HG02970 (cell line): ENCODE measurements around the gene LDLRAD4.

ENCODE experiments used
- ATAC-seq: cut with Tn5 transposase; IDR thresholded peaks from one replicate; pipeline ENCODE4 v1.9.1; 2021; ENCODE audit warnings: mild to moderate bottlenecking, moderate library complexity, moderate number of reproducible peaks; ENCODE audit not compliant: unreplicated experiment, low FRiP score

LDLRAD4 gene

GRCh38 chr18:13300029-13300428, 81.5 kb downstream of the LDLRAD4 start:
- ATAC-seq, result no peak

- ATAC-seq, result no peak
Observed at GRCh38 chr18:13300796-13301195, 82.2 kb downstream of the LDLRAD4 start.

GRCh38 chr18:13302040-13302439, 83.5 kb downstream of the LDLRAD4 start:
- ATAC-seq, result no peak

- no peak for ATAC-seq
Observed at GRCh38 chr18:13302457-13303225, 84.1 kb downstream of the LDLRAD4 start.

GRCh38 chr18:13303756-13304364, 85.3 kb downstream of the LDLRAD4 start:
- no peak for ATAC-seq

DNA sequence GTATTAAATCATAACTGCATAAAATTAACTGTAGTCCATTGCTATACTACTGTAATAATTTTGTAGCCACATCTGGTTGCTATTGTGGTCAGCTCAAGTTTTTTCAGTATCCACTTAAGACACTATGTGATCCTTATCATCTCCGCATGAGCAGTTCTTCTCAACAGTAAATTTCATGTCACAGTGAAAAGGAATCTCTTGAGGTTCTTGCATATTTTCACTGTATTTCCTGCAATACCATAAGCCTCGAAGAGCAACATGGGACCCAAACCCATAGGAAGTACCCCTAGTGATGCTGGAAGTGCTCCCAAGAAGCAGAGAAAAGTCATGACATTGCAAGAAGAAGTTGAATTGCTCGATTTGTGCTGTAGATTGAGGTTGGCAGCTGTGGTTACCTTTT, 86.7 kb downstream of the LDLRAD4 start:
- no peak for ATAC-seq

DNA sequence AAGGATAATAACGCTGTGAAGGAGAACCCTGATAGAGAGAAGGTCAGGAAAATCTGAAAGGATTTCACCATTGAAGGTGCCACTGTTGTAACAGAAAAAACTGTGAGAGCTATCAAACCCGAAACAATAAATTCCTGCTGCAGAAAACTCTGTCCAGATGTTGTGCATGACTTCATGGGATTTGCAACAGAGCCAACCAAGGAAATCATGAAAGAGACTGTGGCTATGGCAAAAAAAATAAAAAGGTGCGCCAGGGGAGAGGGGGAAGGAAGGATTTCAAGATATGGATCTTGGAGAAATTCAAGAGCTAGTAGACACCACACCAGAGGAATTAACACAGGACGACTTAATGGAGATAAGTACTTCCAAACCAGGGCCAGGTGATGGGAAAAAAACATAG, 88.0 kb downstream of the LDLRAD4 start:
- no peak for ATAC-seq

DNA sequence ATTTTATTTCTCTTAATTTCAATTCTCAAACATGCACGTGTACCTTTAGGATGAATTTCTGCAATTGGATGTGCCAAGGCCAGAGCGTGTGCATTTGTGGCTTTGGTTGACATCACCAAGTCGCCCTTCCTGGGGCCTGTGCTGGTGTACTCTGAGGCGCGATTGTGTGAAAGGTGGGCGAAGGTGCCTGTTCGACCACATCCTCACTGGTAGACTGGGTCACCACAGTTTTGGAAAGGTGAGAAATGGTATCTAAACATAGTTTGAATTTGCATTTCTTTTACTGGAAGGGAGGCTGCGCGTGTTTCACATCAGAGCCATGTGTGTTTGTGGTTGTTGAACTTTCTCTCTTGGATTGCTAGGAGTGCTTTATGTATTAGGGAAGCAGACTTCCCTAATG, 89.8 kb downstream of the LDLRAD4 start:
- ATAC-seq, result no peak

GRCh38 chr18:13309031-13309747, 90.6 kb downstream of the LDLRAD4 start:
- no peak for ATAC-seq

DNA sequence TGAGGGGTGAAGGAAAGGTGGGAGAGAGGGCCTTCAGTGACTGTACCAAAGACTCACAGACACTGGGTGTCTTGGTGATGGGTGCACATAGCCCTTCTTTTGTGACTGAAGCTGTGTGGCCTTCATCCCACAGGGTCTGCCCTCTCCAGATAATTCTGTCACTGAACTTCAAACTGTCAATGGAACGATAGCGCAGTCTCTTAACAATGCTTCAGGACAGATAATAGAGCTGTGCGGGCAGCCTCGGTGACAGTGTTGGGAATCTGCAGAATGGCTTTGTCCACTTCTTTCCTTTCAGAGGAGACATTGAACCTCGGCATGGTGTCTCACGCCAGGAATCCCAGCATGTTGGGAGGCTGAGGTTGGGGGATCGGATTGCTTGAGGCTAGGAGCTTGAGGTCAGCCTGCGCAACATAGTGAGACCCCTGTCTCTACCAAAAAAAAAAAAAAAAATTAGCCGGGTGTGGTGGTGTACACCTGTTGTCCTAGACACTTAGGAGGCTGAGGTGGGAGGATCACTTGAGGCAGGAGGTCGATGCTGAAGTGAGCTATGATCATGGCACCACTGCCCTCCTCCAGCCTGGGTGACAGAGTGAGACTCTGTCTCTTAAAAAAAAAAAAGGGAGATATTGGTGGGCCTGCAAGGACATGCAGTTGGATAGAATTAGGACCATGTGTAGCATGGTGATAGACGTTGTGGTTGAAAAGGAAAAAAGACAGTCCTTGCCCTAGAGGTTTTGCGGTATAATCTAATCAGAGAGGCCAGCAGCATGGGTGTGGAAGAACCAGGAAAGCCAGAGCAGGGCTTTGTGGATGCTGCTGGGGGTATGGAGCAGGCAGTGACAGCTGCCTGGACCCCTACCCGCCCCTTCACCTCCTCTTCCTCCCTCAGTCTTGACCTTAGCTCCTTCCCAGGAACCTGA, 91.4 kb downstream of the LDLRAD4 start:
- ATAC-seq, result no peak

DNA sequence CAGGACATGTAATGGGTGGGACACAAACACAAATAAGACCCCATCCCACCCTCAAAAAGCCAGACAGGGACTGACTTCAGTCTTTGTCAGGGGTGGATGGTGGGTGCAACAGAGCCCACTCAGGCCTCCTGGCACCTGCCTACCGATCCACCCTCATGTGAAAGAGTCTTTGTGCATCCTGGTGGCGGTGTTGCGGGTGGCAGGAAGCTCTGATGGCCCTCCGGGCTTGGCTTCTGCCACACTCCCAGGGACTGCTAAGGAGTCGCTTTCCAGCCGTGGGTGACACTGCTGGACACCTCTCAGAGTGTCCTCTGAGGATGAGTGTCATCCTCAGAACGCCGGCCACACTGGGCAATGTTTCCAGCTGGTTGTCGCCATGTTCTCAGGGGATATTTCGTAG, 92.6 kb downstream of the LDLRAD4 start:
- no peak for ATAC-seq

DNA sequence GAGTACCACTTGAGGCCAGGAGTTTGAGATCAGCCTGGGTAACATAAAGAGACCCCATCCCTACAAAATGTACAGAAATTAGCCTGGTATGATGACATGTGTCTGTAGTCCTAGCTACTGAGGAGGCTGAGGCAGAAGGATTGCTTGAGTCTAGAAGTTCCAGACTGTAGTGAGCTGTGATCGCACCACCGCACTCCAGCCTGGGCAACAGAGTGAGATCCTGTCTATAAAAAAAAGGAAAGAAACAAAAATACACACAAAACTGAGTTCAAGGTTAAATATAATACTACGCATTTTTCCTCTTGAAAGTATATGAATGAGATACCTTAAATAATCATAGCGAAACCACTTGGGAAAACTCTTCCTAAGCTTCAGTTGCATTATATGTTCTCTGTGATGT, 94.0 kb downstream of the LDLRAD4 start:
- ATAC-seq, result no peak

GRCh38 chr18:13313006-13313686, 94.6 kb downstream of the LDLRAD4 start:
- no peak for ATAC-seq

DNA sequence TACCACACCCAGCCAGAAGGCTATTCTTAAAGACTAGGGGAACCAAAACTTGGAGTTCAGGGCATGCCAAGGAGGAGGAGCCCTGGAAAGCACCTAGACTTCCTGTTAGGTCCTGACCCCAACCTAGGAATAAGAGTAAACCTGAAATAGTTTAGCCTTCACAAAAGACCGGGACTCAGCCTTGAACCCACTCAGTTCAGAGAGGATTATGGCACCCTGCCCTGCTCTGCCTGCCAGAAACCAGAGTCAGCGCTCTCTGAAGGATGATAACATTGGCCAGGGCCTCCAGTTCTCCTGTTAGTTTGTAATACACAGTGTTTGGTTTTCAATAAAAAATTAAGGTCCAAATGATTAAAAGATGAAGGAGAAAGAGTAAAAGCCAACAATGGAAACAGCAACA, 96.4 kb downstream of the LDLRAD4 start:
- no peak for ATAC-seq

DNA sequence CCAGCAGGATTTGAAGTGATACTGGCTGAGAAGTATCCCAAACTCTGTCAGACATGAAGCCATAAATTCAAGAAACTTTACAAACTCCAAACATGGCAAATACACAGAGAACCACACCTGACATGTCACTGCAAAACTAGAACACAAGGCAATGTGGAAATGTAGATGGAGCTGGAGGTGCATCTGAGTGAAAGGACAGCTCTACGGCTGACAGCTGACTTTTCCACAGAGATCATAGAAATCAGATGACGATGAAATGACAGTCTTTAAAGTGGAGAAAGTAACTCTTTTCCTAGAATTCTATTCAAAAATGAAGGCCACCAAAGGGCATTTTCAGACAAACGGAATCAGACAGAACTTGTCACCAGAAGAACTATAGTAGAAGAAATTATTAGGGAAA, 97.5 kb downstream of the LDLRAD4 start:
- ATAC-seq, result no peak

- ATAC-seq, result no peak
Observed at GRCh38 chr18:13317801-13318200, 99.2 kb downstream of the LDLRAD4 start.

DNA sequence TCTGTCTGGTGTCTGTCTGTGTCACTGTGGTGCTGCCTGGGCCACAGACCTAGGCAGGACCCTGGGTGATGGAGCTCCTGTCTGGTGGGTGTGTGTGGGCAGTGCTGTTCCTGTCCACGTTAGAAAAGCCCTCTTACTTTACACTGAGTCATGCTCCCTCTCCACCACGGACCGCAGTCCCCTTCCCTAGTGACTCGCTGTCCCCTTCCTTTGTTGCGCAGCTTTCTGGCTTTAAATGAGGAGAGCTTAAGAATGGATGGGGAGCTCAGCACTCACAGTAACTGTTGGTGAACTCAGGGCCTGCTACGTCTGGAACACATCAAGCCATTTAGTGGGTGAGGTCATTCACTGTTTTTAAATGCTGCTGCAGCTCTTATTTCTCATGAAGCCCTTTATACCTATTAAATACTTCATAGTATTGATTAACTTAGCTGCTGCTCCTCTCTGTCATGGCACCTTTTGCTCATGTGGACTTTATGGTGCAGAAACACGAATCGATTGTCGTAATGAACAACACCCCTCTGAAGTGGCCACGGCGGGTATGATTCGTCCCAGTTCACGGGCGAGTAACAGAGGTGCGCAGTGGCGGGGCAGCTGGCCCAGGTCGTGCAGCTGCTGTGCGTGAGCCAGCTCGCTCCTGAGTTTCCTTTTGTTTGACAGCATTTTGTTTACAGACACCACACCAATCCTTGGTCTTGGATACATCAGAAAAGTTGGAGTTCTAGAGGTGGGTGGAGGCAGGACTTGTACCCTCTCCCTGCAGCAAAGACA, 100.4 kb downstream of the LDLRAD4 start:
- ATAC-seq, result no peak

GRCh38 chr18:13319629-13320028, 101.1 kb downstream of the LDLRAD4 start:
- ATAC-seq, result no peak

- no peak for ATAC-seq
Observed at GRCh38 chr18:13320096-13320495, 101.5 kb downstream of the LDLRAD4 start.
